ENCODE data around the gene PTPN1.

Gene PTPN1

DNA sequence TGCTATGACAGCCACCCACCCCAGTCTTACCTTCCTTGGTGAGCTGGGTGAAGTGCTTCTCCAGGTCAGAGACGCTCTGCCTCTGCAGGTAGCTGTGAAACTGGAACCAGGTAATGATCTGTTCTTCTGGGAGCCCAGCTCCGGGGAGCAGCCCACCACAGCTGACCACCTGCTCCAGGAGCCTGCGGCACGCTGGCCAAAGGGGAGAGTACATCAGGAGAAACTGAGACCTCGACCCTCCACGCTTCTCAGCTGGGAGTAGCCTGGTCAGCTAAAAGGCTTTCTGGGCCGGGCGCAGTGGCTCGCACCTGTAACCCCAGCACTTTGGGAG is 82.8 kb downstream of the PTPN1 start:
- TF ChIP-seq CTCF (IDR thresholded peaks at IDR 0.05; ENCODE audit: borderline replicate concordance, insufficient read depth, low read depth, low read length), result no peak

GRCh38 chr20:50594231-50594590 is 84.0 kb downstream of the PTPN1 start:
- no peak overlapping the region for H3K4me3 ChIP-seq (ENCODE audit: low read depth, low read length)
- TF ChIP-seq CTCF (IDR thresholded peaks at IDR 0.05; ENCODE audit: borderline replicate concordance, insufficient read depth, low read depth, low read length), result no peak

More for the DNA sequence above, 82.8 kb downstream of the PTPN1 start:
- no peak overlapping the region for H3K4me3 ChIP-seq (ENCODE audit: low read depth, low read length)

DNA sequence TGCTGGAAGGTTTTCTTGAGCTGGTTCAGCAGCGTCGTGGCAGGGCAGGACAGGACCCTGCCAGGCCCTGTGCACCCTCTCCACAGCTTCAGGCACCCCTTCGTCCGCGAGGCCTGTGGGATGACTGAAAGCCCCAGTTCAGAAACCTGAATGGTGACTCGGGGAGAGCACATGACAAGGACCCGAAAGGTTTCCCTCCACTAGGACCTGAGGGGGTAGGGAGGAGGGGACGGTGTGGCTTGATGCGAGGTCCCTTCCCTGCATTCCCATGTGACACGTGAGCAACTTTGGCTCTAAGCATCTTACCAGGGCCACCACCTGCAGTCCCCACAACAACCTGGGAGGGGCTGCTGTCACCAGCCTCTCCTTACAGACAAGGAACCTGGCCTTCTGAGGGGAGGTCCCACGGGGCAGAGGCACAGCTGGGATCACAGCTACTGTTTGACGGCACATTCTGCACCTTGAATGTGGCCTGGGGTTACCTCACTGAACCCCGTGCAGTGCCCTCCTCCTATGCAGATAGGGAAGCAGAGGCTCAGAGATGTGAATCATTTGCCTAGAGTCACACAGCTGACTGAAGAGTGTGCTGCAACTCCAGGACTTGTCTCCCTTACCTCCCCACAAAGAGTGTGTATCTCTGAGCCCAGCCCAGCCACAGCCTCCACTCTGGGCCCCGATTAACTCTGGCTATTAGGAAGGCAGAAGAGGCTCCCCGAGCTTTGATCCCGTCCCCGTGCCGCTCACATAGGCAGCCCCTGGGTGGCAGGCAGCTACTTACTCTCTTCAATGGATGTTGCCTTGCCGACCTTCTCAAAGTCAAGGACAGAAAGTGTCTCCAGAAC is 84.6 kb downstream of the PTPN1 start:
- no peak for TF ChIP-seq CTCF (IDR thresholded peaks at IDR 0.05; ENCODE audit: borderline replicate concordance, insufficient read depth, low read depth, low read length)

DNA sequence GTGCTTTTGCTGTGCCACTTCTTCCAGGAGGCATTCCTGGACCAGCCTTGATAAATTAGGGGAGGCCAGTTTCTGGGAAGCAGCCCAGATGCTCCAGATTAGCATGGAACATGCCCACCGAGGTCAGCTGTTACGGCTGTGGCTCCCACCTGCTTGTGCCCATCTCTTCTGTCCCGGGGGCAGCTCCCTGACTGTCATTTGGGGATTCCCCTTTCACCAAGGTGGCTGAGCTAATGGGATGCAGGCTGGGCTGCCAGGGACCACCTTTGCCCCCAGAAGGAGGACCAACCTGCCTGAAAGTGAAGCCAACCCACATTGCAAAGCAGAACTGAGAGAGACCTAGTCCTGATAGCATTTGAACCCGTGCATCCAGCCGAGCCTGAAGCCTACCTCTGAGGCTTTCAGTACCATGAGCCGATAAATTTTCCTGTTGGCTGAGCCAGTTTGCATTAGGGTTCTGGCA is 85.3 kb downstream of the PTPN1 start:
- no peak for TF ChIP-seq CTCF (IDR thresholded peaks at IDR 0.05; ENCODE audit: borderline replicate concordance, insufficient read depth, low read depth, low read length)
- no peak overlapping the region for H3K4me3 ChIP-seq (ENCODE audit: low read depth, low read length)

More for the DNA sequence above, 84.6 kb downstream of the PTPN1 start:
- no peak overlapping the region for H3K4me3 ChIP-seq (ENCODE audit: low read depth, low read length)

GRCh38 chr20:50595988-50596693 is 86.0 kb downstream of the PTPN1 start:
- TF ChIP-seq CTCF (IDR thresholded peaks at IDR 0.05; ENCODE audit: borderline replicate concordance, insufficient read depth, low read depth, low read length), result no peak

GRCh38 chr20:50596694-50597021 is 86.5 kb downstream of the PTPN1 start:
- TF ChIP-seq CTCF (IDR thresholded peaks at IDR 0.05; ENCODE audit: borderline replicate concordance, insufficient read depth, low read depth, low read length), result no peak
- no peak overlapping the region for H3K4me3 ChIP-seq (ENCODE audit: low read depth, low read length)

More at GRCh38 chr20:50595988-50596693, 86.0 kb downstream of the PTPN1 start:
- H3K4me3 ChIP-seq (ENCODE audit: low read depth, low read length), result no peak overlapping the region
